ENCODE data around the gene CLIP3. TPM values are rescaled to one million over a fixed set of nuclear protein-coding genes. Genes with fewer than 3 reads are reported as not detected.

The CLIP3 gene
- total RNA-seq, 2 experiments from 2014 or later: 0.47 to 0.85 TPM

DNA sequence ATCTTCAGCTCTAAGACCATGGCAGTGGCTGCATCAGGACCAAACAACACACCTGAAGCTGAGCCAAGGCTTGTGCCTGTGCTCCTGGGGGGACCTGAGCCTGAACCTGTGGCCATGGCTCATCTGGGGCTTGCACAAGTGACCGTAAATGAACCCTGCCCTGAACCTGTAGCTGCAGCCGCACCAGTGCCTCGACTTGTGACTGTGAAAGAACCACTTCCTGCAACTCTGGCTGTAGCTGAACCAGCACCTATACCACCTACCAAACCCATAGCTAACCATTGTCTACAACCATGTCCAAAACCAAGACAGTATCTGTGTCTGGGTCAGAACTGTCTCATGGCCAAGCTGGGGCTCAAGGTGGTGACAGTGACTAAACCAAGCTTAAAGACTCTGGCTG lies 65.9 kb downstream of the CLIP3 start:
- Histone ChIP-seq H3K9me3 (ENCODE audit: control insufficient read depth in 1 of 2, insufficient read depth in 1 of 2, low read length in 2 of 2) (no peaks in the 10 kb centered on the region), H3K27me3 (ENCODE audit: control insufficient read depth in 1 of 2, insufficient read depth in 2 of 2, low read length in 2 of 2) (no peaks in the 10 kb centered on the region), H3K27ac (ENCODE audit: low read depth in 1 of 2, low read length in 2 of 2) (no peak overlapping the region), H3K4me3 (ENCODE audit: low read length) (no peak overlapping the region), H3K36me3 (ENCODE audit: insufficient read depth, low read length) (no peaks in the 10 kb centered on the region), H3K4me1 (ENCODE audit: insufficient read depth, low read length) (peaks cover 9% of the 10 kb centered on the region)
- peaks cover 9% of the 10 kb centered on the region for H3K27me3 Mint-ChIP-seq
- H3K4me3 Mint-ChIP-seq: no peak overlapping the region
- no peaks in the 10 kb centered on the region for H3K4me1 Mint-ChIP-seq (ENCODE audit: low read depth)
- DNase-seq (peak in 1 of 14 experiments; percentile 39), ATAC-seq (ENCODE audit: poor library complexity) (no peak)
- ChIA-PET POLR2A (no interaction called here), CTCF (no interaction called here)
- intact Hi-C loops (cut with DNase I, micrococcal nuclease): no loop called here
- TF ChIP-seq CTCF (IDR thresholded peaks at IDR 0.05): no peak
- H3K36me3 Mint-ChIP-seq (ENCODE audit: low read depth): no peaks in the 10 kb centered on the region
- no peak overlapping the region for H3K27ac Mint-ChIP-seq
- no peaks in the 10 kb centered on the region for H3K9me3 Mint-ChIP-seq

Other genes with a start within 250 kb of the CLIP3 start
- not detected for gene PRODH2, start 220.0 kb downstream of the CLIP3 start, total RNA-seq
- gene NPHS1, start 180.4 kb downstream of the CLIP3 start, total RNA-seq: not detected
- gene KIRREL2, start 176.0 kb downstream of the CLIP3 start, total RNA-seq: under 1 TPM in 1 of 2 experiments, not detected in 1; 0.14 TPM
- gene APLP1, start 164.3 kb downstream of the CLIP3 start, total RNA-seq: not detected
- 10 to 100 TPM; 26.5 to 30.1 TPM for gene NFKBID, start 132.3 kb downstream of the CLIP3 start, total RNA-seq
- 10 to 100 TPM; 72.4 to 78.6 TPM for gene HCST, start 130.3 kb downstream of the CLIP3 start, total RNA-seq
- 1 to 10 TPM; 6.0 to 7.6 TPM for gene TYROBP, start 124.6 kb downstream of the CLIP3 start, total RNA-seq
- gene LRFN3, start 96.5 kb downstream of the CLIP3 start, total RNA-seq: 1 to 10 TPM; 4.2 to 4.5 TPM
- gene SDHAF1, start 37.7 kb downstream of the CLIP3 start, total RNA-seq: 1 to 10 TPM; 4.3 to 5.4 TPM
- gene SYNE4, start 24.1 kb downstream of the CLIP3 start, total RNA-seq: 1 to 10 TPM; 1.6 TPM
- 10 to 100 TPM; 38.1 to 41.8 TPM for gene ALKBH6, start 18.7 kb downstream of the CLIP3 start, total RNA-seq
- gene THAP8, start 21.4 kb upstream of the CLIP3 start, total RNA-seq: under 1 TPM; 0.38 to 0.53 TPM
- 1 to 10 TPM; 2.0 to 2.6 TPM for gene WDR62, start 22.0 kb upstream of the CLIP3 start, total RNA-seq
- gene OVOL3, start 78.3 kb upstream of the CLIP3 start, total RNA-seq: not detected
- gene POLR2I, start 82.0 kb upstream of the CLIP3 start, total RNA-seq: 10 to 100 TPM; 29.2 to 31.1 TPM
- 10 to 100 TPM; 67.5 to 68.0 TPM for gene TBCB, start 82.6 kb upstream of the CLIP3 start, total RNA-seq
- 100 to 1,000 TPM; 167 to 177 TPM for gene CAPNS1, start 107.2 kb upstream of the CLIP3 start, total RNA-seq
- gene COX7A1, start 119.6 kb upstream of the CLIP3 start, total RNA-seq: not detected
- gene ZNF565, start 181.8 kb upstream of the CLIP3 start, total RNA-seq: 1 to 10 TPM; 7.6 to 8.5 TPM
- gene ZNF146, start 182.2 kb upstream of the CLIP3 start, total RNA-seq: 10 to 100 TPM; 13.6 to 13.7 TPM